ENCODE results near the gene SIGLEC5. TPM values are rescaled to one million over a fixed set of nuclear protein-coding genes. Genes with fewer than 3 reads are reported as not detected.

SIGLEC5 gene
- total RNA-seq, 1 experiment from 2014 or later = not detected

GRCh38 chr19:51614789-51615188, 15.4 kb downstream of the SIGLEC5 start:
- Histone ChIP-seq H3K4me2 (no peak overlapping the region), H3K4me1 (replicated peaks; ENCODE audit: insufficient read depth) (no peaks in the 10 kb centered on the region), H3K4me3 (no peak overlapping the region), H3K9me2 (ENCODE audit: insufficient read depth) (no peaks in the 10 kb centered on the region), H4K20me1 (ENCODE audit: insufficient read depth) (no peaks in the 10 kb centered on the region), H3K36me3 (ENCODE audit: low read depth) (no peaks in the 10 kb centered on the region), H3K27ac (no peak overlapping the region), H3K9me3 (ENCODE audit: insufficient read depth, low read depth) (no peaks in the 10 kb centered on the region), H3K79me2 (ENCODE audit: low read depth) (no peaks in the 10 kb centered on the region), H2AFZ (no peak overlapping the region), H3F3A (ENCODE audit: insufficient read depth, low read depth) (no peaks in the 10 kb centered on the region), H3K27me3 (ENCODE audit: insufficient read depth, low read depth) (peaks cover 91% of the 10 kb centered on the region)
- intact Hi-C loops (cut with micrococcal nuclease; ENCODE audit: unreplicated experiment) = no loop called here
- ChIA-PET CTCF (interaction anchor here (0.6 kb wide), 1 partner anchor 128 kb away, joined by 16 read pairs; no protein-coding TSS in a partner anchor), POLR2A (ENCODE audit: unreplicated experiment) (no interaction called here)
- no peak for TF ChIP-seq CTCF (conservative IDR thresholded peaks at IDR 0.05)
- no peak for TF ChIP-seq EZH2 (IDR thresholded peaks at IDR 0.05; ENCODE audit: low read depth)
- BruUV-seq (replicated peaks) = no TSS peak
- no peak for DNase-seq

- BruUV-seq (replicated peaks) = no TSS peak
Observed at GRCh38 chr19:51610576-51610975, 19.6 kb downstream of the SIGLEC5 start.

GRCh38 chr19:51607920-51608562, 22.2 kb downstream of the SIGLEC5 start:
- intact Hi-C loops (cut with micrococcal nuclease; ENCODE audit: unreplicated experiment) = loop anchor here (1.0 kb wide), 2 partner anchors 49 to 170 kb away; no protein-coding TSS in a partner anchor
- Histone ChIP-seq H3K4me1 (replicated peaks; ENCODE audit: insufficient read depth) (no peaks in the 10 kb centered on the region), H3F3A (ENCODE audit: insufficient read depth, low read depth) (no peaks in the 10 kb centered on the region), H3K9me3 (ENCODE audit: insufficient read depth, low read depth) (no peaks in the 10 kb centered on the region), H3K9me2 (ENCODE audit: insufficient read depth) (no peaks in the 10 kb centered on the region), H3K4me2 (no peak overlapping the region), H3K79me2 (ENCODE audit: low read depth) (no peaks in the 10 kb centered on the region), H3K27me3 (ENCODE audit: insufficient read depth, low read depth) (peaks cover 52% of the 10 kb centered on the region), H3K4me3 (no peak overlapping the region), H3K36me3 (ENCODE audit: low read depth) (no peaks in the 10 kb centered on the region), H4K20me1 (ENCODE audit: insufficient read depth) (no peaks in the 10 kb centered on the region), H3K27ac (no peak overlapping the region), H2AFZ (no peak overlapping the region)
- POLR2A ChIA-PET (ENCODE audit: unreplicated experiment) = no interaction called here
- CTCF ChIA-PET = no interaction called here
- no TSS peak for BruUV-seq (replicated peaks)
- TF ChIP-seq EZH2 (IDR thresholded peaks at IDR 0.05; ENCODE audit: low read depth) (no peak), CTCF (conservative IDR thresholded peaks at IDR 0.05) (peak; percentile 83)
- peak; percentile 64 to 82 for DNase-seq

More at GRCh38 chr19:51610576-51610975, 19.6 kb downstream of the SIGLEC5 start:
- no peaks in the 10 kb centered on the region for H3K9me3 ChIP-seq (ENCODE audit: insufficient read depth, low read depth)
- no peak for DNase-seq
- H2AFZ ChIP-seq = no peak overlapping the region
- H3K36me3 ChIP-seq (ENCODE audit: low read depth) = no peaks in the 10 kb centered on the region
- intact Hi-C loops (cut with micrococcal nuclease; ENCODE audit: unreplicated experiment) = no loop called here
- ChIA-PET CTCF (no interaction called here), POLR2A (ENCODE audit: unreplicated experiment) (no interaction called here)
- H3K4me3 ChIP-seq = no peak overlapping the region
- H3K9me2 ChIP-seq (ENCODE audit: insufficient read depth) = no peaks in the 10 kb centered on the region
- TF ChIP-seq CTCF (conservative IDR thresholded peaks at IDR 0.05) (no peak), EZH2 (IDR thresholded peaks at IDR 0.05; ENCODE audit: low read depth) (no peak)
- no peaks in the 10 kb centered on the region for H4K20me1 ChIP-seq (ENCODE audit: insufficient read depth)
- no peaks in the 10 kb centered on the region for H3K4me1 ChIP-seq (replicated peaks; ENCODE audit: insufficient read depth)
- H3K4me2 ChIP-seq = no peak overlapping the region
- no peaks in the 10 kb centered on the region for H3K79me2 ChIP-seq (ENCODE audit: low read depth)
- H3K27ac ChIP-seq = no peak overlapping the region
- no peaks in the 10 kb centered on the region for H3F3A ChIP-seq (ENCODE audit: insufficient read depth, low read depth)
- peaks cover 65% of the 10 kb centered on the region for H3K27me3 ChIP-seq (ENCODE audit: insufficient read depth, low read depth)
